AG10803 (cell line): Measurements from ENCODE around the gene ZNF385C.

Source experiments
- DNase-seq: peaks from one replicate; pipeline ENCODE4 v3.0.0; 2010; ENCODE audit warnings: low read depth
- H3K4me3 ChIP-seq: 2 replicates; pipeline ENCODE4 v1.5.1; 2011; ENCODE audit warnings: mild to moderate bottlenecking, low read length, control low read depth
- TF ChIP-seq, protein P1 (sequence below): conservative IDR thresholded peaks from 2 replicates; pipeline ENCODE4 v1.5.1; 2011; ENCODE audit warnings: mild to moderate bottlenecking, low read length, control low read depth, inconsistent platforms

Gene ZNF385C

GRCh38 chr17:42122371-42123303, 24.4 kb upstream of the ZNF385C start, which contains the start of gene HSPB9:
Gene HSPB9, plus strand, starts transcription at chr17:42122804. Its CDS starts 47 bp downstream, at chr17:42122851.
- H3K4me3 ChIP-seq, result no peak within 1 kb of the TSS
- DNase-seq, result no peak

DNA sequence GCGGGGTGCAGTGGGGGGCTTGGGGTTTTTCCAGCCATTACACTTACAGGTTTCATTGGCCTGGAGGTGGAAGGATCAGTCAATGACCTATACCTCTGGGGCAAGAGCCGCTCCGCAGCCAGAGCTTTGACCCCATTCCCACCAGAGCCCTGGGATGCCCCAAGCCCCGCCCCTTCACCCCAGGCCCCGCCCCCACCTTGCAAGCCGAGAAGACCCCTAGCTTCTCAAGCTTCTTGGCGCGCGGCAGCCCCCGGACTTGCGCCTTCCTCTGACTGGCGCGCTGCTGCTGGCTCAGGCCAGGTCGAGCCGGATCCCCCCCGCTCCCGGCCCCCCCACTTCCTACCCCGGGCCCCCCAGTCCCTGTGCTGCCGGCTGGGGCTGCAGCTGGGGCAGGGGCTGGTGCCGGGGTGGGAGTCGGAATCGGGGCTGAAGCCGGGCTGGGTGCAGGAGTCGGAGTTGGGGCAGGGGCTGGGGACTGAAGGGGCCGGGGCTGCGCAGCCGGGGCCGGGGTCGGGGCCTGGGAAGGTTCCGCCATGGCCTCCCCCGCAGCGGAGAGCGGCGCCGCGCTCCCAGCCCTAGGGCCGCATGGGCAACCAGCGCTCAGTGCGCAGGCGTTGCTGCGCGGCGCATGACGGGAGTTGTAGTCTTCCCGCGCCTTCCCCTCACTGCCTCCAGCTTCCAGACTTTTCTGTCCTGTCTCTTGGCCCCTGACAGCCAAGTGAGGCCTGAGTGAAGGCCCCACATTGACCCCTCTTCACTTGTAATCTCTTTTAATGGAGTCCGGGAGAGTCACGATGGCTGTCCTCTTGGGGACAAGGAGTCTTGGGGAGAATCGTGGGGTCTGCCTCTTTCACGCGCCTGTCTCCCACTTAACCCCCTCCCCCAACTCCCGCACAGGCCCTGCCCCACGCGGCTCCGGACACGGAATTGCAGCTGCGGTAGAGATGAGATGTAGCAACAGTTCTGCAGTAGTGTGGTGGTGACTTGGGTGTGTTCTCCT, 22.8 kb upstream of the ZNF385C start, which contains the start of gene KAT2A:
Gene KAT2A (minus strand): TSS at position 598 of the 1,000 bp plus-strand sequence. CDS start 63 bp downstream, at position 535.
- TF ChIP-seq, protein P1, sequence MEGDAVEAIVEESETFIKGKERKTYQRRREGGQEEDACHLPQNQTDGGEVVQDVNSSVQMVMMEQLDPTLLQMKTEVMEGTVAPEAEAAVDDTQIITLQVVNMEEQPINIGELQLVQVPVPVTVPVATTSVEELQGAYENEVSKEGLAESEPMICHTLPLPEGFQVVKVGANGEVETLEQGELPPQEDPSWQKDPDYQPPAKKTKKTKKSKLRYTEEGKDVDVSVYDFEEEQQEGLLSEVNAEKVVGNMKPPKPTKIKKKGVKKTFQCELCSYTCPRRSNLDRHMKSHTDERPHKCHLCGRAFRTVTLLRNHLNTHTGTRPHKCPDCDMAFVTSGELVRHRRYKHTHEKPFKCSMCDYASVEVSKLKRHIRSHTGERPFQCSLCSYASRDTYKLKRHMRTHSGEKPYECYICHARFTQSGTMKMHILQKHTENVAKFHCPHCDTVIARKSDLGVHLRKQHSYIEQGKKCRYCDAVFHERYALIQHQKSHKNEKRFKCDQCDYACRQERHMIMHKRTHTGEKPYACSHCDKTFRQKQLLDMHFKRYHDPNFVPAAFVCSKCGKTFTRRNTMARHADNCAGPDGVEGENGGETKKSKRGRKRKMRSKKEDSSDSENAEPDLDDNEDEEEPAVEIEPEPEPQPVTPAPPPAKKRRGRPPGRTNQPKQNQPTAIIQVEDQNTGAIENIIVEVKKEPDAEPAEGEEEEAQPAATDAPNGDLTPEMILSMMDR, result no peak
- H3K4me3 ChIP-seq, result peak within 1 kb of the TSS; percentile 59
- peak; percentile 74 for DNase-seq

More at GRCh38 chr17:42122371-42123303, 24.4 kb upstream of the ZNF385C start, which contains the start of gene HSPB9:
- TF ChIP-seq, protein P1, result no peak

- no peak for DNase-seq
- TF ChIP-seq, protein P1, result no peak
- peak overlapping the region; percentile 59 for H3K4me3 ChIP-seq
These were observed 22.0 kb upstream of the ZNF385C start for GRCh38 chr17:42120161-42120769.

GRCh38 chr17:42119301-42119700, 21.0 kb upstream of the ZNF385C start:
- no peak for DNase-seq
- TF ChIP-seq, protein P1, result no peak
- no peak overlapping the region for H3K4me3 ChIP-seq

GRCh38 chr17:42118545-42118944, 20.3 kb upstream of the ZNF385C start:
- TF ChIP-seq, protein P1, result peak; percentile 46
- no peak overlapping the region for H3K4me3 ChIP-seq
- DNase-seq, result no peak

DNA sequence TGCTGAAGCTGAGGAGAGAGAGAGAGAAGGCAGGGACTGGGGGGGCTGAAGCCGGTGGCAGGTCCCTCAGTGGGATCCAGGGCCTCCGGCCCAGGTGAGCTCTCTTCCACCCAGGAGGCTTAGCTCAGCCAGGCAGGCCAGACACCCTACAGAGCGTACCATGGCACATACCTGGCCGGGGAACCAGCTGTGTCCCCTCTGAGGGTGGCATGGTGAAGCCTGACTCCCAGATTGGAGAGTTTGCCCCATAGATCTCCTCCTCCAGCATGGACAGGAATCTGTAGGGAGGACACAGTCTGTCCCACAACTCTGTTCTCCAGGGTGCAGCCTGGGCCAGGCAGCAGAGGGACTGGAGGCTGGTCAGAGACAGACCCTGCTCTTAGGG, 19.8 kb upstream of the ZNF385C start:
- no peak for DNase-seq

More for the DNA sequence above, 19.8 kb upstream of the ZNF385C start:
- no peak overlapping the region for H3K4me3 ChIP-seq
- TF ChIP-seq, protein P1, result no peak
